K562 (cell line): ENCODE results near the gene CYP2D6. TPM values are rescaled to one million over a fixed set of nuclear protein-coding genes. Genes with fewer than 3 reads are reported as not detected.
"Not testable (repeated sequence)": the region's sequence is repeated elsewhere in the genome, so short reads cannot be mapped to it uniquely, and the experiment has no call there.

Experiments used
- ATAC-seq: fragments of 200-7000 bp; cut with Tn5 transposase; 3 replicates; pipeline ENCODE4 v1.9.1; 2020; ENCODE audit warnings: moderate library complexity
- BruUV-seq: library from RNA; stranded (reverse); fragments of 400-500 nt; replicated peaks from 2 replicates; lab custom pipeline; 2021; lab: Mats Ljungman, UMichigan
- CTCF ChIA-PET: fragments of 300-600 bp; formaldehyde crosslinking; extraction: SDS; loops from one replicate; lab custom pipeline; 2021; ENCODE audit warnings: low intra/inter-chr PET ratio; lab: Yijun Ruan, JAX
- POLR2A ChIA-PET: fragments of 300-600, 350-650 bp; sonication (Branson Sonifier 250); formaldehyde crosslinking; extraction: SDS; loops from one replicate; lab custom pipeline; 2021; ENCODE audit warnings: antibody characterized with exemption, inconsistent platforms; lab: Yijun Ruan, JAX
- DNase-seq, 4 experiments: peaks; one replicate each; pipeline versions ENCODE4 v3.0.0 to v3.0.0-alpha.2; 2011 to 2018; ENCODE audit warnings: low spot score in 3 of 4, mixed read lengths in 3 of 4; ENCODE audit errors: extremely low read depth in 1 of 4
- FAIRE-seq: peaks from 2 replicates; lab custom pipeline; 2011; peaks lifted over from hg19 to GRCh38; lab: Jason Lieb, UNC
- H2AFZ ChIP-seq: 2 replicates; pipeline ENCODE4 v1.6.0; 2011; ENCODE audit warnings: low read depth, low read length, control low read depth, inconsistent platforms
- H3K27ac ChIP-seq: fragments of 200-600 bp; 3 replicates; pipeline ENCODE4 v1.8.0; 2011; ENCODE audit warnings: low read depth, mild to moderate bottlenecking, control low read depth, inconsistent platforms, low read length, moderate library complexity, mixed read lengths; ENCODE audit errors: extremely low read depth
- H3K27me3 ChIP-seq, 2 experiments: fragments of 300-600 bp in 1 of 2; 2 replicates in 1 of 2; 3 replicates in 1 of 2; pipeline versions ENCODE4 v1.6.0 to v1.8.0; 2011; ENCODE audit warnings: inconsistent platforms in 2 of 2, low read length in 2 of 2, mild to moderate bottlenecking in 1 of 2, mixed read lengths in 1 of 2, moderate library complexity in 1 of 2; ENCODE audit not compliant: control insufficient read depth in 2 of 2, insufficient read depth in 2 of 2
- H3K36me3 ChIP-seq: fragments of 300-600 bp; 3 replicates; pipeline ENCODE4 v1.8.0; 2011; ENCODE audit warnings: mild to moderate bottlenecking, low read length, inconsistent platforms; ENCODE audit not compliant: control insufficient read depth, insufficient read depth
- H3K4me1 ChIP-seq, 2 experiments: fragments of 200-600 bp in 1 of 2; replicated peaks in 1 of 2; 2 replicates in 1 of 2; 3 replicates in 1 of 2; pipeline versions ENCODE4 v1.5.1 to v1.8.0; 2011; ENCODE audit warnings: inconsistent platforms in 2 of 2, low read length in 2 of 2, mild to moderate bottlenecking in 1 of 2, mixed read lengths in 1 of 2, moderate library complexity in 1 of 2; ENCODE audit not compliant: control insufficient read depth in 2 of 2, insufficient read depth in 2 of 2
- H3K4me2 ChIP-seq: 2 replicates; pipeline ENCODE4 v1.6.1; 2011; ENCODE audit warnings: low read length, control low read depth, inconsistent platforms, mixed read lengths; ENCODE audit not compliant: insufficient read depth
- H3K4me3 ChIP-seq: fragments of 200-600 bp; sonication (generic), shearing (Covaris generic); 2 replicates; pipeline ENCODE4 v1.5.1; 2016; ENCODE audit warnings: control low read depth, inconsistent platforms
- H3K79me2 ChIP-seq: fragments of 200-600 bp; 3 replicates; pipeline ENCODE4 v1.8.0; 2011; ENCODE audit warnings: low read length, inconsistent platforms; ENCODE audit not compliant: control insufficient read depth, insufficient read depth
- H3K9ac ChIP-seq, 2 experiments: 2 replicates each; pipeline versions ENCODE4 v1.6.0 to v1.6.1; 2011; ENCODE audit warnings: low read depth in 2 of 2, low read length in 2 of 2, control low read depth in 1 of 2, inconsistent platforms in 1 of 2, mild to moderate bottlenecking in 1 of 2, mixed read lengths in 1 of 2; ENCODE audit not compliant: insufficient read depth in 1 of 2
- H3K9me1 ChIP-seq: one replicate; pipeline ENCODE4 v1.6.0; 2011; ENCODE audit warnings: inconsistent platforms, mild to moderate bottlenecking, low read length, moderate library complexity; ENCODE audit not compliant: control insufficient read depth, insufficient read depth
- H3K9me3 ChIP-seq: replicated peaks from 2 replicates; pipeline ENCODE4 v1.5.1; 2011; ENCODE audit warnings: low read depth, low read length, inconsistent platforms; ENCODE audit not compliant: control insufficient read depth, insufficient read depth
- H4K20me1 ChIP-seq: replicated peaks from 2 replicates; pipeline ENCODE4 v1.6.1; 2011; ENCODE audit warnings: low read length, inconsistent platforms, mixed read lengths; ENCODE audit not compliant: control insufficient read depth, insufficient read depth
- KDM5B ChIP-seq: fragments of 200-600 bp; sonication (generic); IDR thresholded peaks from 2 replicates; pipeline ENCODE4 v1.6.1; 2012; ENCODE audit warnings: low read depth, mild to moderate bottlenecking, moderate library complexity, low read length, control low read depth, inconsistent platforms; ENCODE audit not compliant: insufficient replicate concordance
- MAFG ChIP-seq: fragments of 450-650 bp; conservative IDR thresholded peaks from 2 replicates; pipeline ENCODE4 v1.6.1; 2016; ENCODE audit warnings: missing genetic modification characterization, missing compliant biosample characterization
- MAZ ChIP-seq, 2 experiments: fragments of 450-650 bp in 1 of 2; sonication (generic) in 1 of 2; formaldehyde crosslinking; IDR thresholded peaks in 1 of 2; conservative IDR thresholded peaks in 1 of 2; 2 replicates each; pipeline versions ENCODE4 v1.4.0 to v1.5.0; 2020; ENCODE audit warnings: mild to moderate bottlenecking in 1 of 2, missing genetic modification reagents in 1 of 2
- MEIS2 ChIP-seq: fragments of 450-650 bp; IDR thresholded peaks from 2 replicates; pipeline ENCODE4 v1.6.1; 2014; ENCODE audit warnings: mild to moderate bottlenecking; ENCODE audit not compliant: partially characterized antibody
- NFXL1 ChIP-seq: fragments of 450-650 bp; formaldehyde crosslinking; IDR thresholded peaks from 2 replicates; pipeline ENCODE4 v1.4.0; 2021; ENCODE audit warnings: mild to moderate bottlenecking
- TGIF2 ChIP-seq: sonication (generic); formaldehyde crosslinking; IDR thresholded peaks from 2 replicates; pipeline ENCODE4 v1.8.1; 2022; ENCODE audit warnings: mild to moderate bottlenecking, missing genetic modification reagents, moderate library complexity
- ZNF449 ChIP-seq: fragments of 250-450 bp; sonication (Bioruptor Pico); IDR thresholded peaks from 2 replicates; pipeline ENCODE4 v1.8.0; 2022; ENCODE audit warnings: moderate library complexity, mild to moderate bottlenecking, inconsistent platforms
- ZNF695 ChIP-seq: fragments of 450-650 bp; formaldehyde crosslinking; IDR thresholded peaks from 2 replicates; pipeline ENCODE4 v1.4.0; 2020; ENCODE audit warnings: mild to moderate bottlenecking, moderate library complexity
- ZNF696 ChIP-seq: fragments of 250-450 bp; sonication (Bioruptor Pico); conservative IDR thresholded peaks from 2 replicates; pipeline ENCODE4 v1.4.0; 2020; ENCODE audit warnings: mild to moderate bottlenecking, moderate library complexity
- WGBS: fragments of 100-300 bp; shearing (Covaris generic); methylation state at CpG from one replicate; pipeline ENCODE4 v1.1.6; 2016; ENCODE audit warnings: low coverage, mixed read lengths; ENCODE audit not compliant: insufficient coverage; ENCODE audit errors: missing lambda C conversion rate; 5-methylcytosine and 5-hydroxymethylcytosine counted together
- in situ Hi-C: fragments of 300-500 bp; cut with MboI; formaldehyde crosslinking; loops from 4 replicates; pipeline ENCODE4 v1.15.0; 2018; ENCODE audit warnings: inconsistent platforms, mixed read lengths
- intact Hi-C: fragments of 100-400 bp; cut with micrococcal nuclease; formaldehyde crosslinking; loops from 2 replicates; pipeline ENCODE4 v1.14.2; 2022
- polyA plus RNA-seq, 8 experiments: library from polyadenylated mRNA; depleted of rRNA in 4 of 8; stranded (reverse) in 5 of 8; unstranded in 3 of 8; fragments of >200 nt; fragmentation: Nextera tagmentation in 2 of 8; fragmentation: Illumina TruSeq in 1 of 8; extraction: Ambion mirVana in 2 of 8; extraction: Trizol in 1 of 8; gene quantifications; 2 replicates each; pipeline versions ENCODE4 v1.2.1 to v1.2.3, GENCODE V29; 2011 to 2014; ENCODE audit warnings: inconsistent platforms in 1 of 8, missing spikeins in 1 of 8
- total RNA-seq, 7 experiments: library from RNA; depleted of rRNA in 6 of 7; stranded (reverse); fragments of >200 nt in 6 of 7; fragmentation: Illumina TruSeq in 2 of 7; extraction: Trizol in 2 of 7; gene quantifications; 2 replicates each; pipeline versions ENCODE4 v1.2.1 to v1.2.3, GENCODE V29; 2011 to 2021; ENCODE audit warnings: low replicate concordance in 1 of 7

The CYP2D6 gene
- total and polyA plus RNA-seq, 9 of the 15 experiments (the other 6 are each of a cell fraction or from before 2014, with no cell fraction given) = 0.04 to 0.20 (median 0.09) TPM; not detected in 5

- intact Hi-C loops, H3K79me2 ChIP-seq, DNase-seq, BruUV-seq, FAIRE-seq, H3K9ac ChIP-seq, H2AFZ ChIP-seq, H3K9me1 ChIP-seq, in situ Hi-C loops, H3K36me3 ChIP-seq, H3K27ac ChIP-seq, H3K27me3 ChIP-seq, H3K4me2 ChIP-seq, H3K9me3 ChIP-seq, ATAC-seq, CTCF ChIA-PET, H3K4me3 ChIP-seq, H4K20me1 ChIP-seq: not testable (repeated sequence)
- peaks cover 0 to 12% of the 10 kb centered on the region in 2 experiments; a peak in 2 of 5 replicates for H3K4me1 ChIP-seq
- POLR2A ChIA-PET = interaction anchor here (0.7 kb wide), 1 partner anchor 34 kb away, joined by 3 read pairs; no protein-coding TSS in a partner anchor
- WGBS = 27% methylated on average over 6 of the region's 13 CpGs
These were observed 2.6 kb downstream of the CYP2D6 start for GRCh38 chr22:42128007-42128406.

GRCh38 chr22:42127606-42128005, 3.0 kb downstream of the CYP2D6 start:
- Histone ChIP-seq H3K27me3 (no peaks in the 10 kb centered on the region), H3K9ac (no peak overlapping the region), H3K4me1 (peaks cover 0 to 11% of the 10 kb centered on the region in 2 experiments; a peak in 2 of 5 replicates), H3K79me2 (no peaks in the 10 kb centered on the region), H4K20me1 (no peaks in the 10 kb centered on the region)
- 43% methylated on average over 7 of the region's 16 CpGs for WGBS
- TF ChIP-seq ZNF449 (CRISPR knock-in tag) (no peak), NFXL1 (CRISPR knock-in tag) (no peak), MEIS2 (no peak), MAZ (CRISPR knock-in tag; conservative IDR thresholded peaks at IDR 0.05 in 1 of 2, IDR thresholded peaks at IDR 0.05 in 1 of 2) (no peak), MAFG (tag) (no peak), ZNF695 (CRISPR knock-in tag) (no peak), TGIF2 (no peak), KDM5B (no peak), ZNF696 (no peak)
- TF ChIP-seq, all 486 proteins: peak for 0
- Histone ChIP-seq H3K36me3 (no peaks in the 10 kb centered on the region), H3K4me3 (no peak overlapping the region), H3K27ac (no peak overlapping the region), H2AFZ (no peak overlapping the region), H3K9me1 (no peaks in the 10 kb centered on the region), H3K9me3 (no peaks in the 10 kb centered on the region), H3K4me2 (no peak overlapping the region)
- no peak for FAIRE-seq
- POLR2A ChIA-PET = interaction anchor here (0.7 kb wide), 1 partner anchor 34 kb away, joined by 3 read pairs; no protein-coding TSS in a partner anchor
- CTCF ChIA-PET = no interaction called here
- in situ Hi-C loops (no loop called here), intact Hi-C loops (no loop called here)
- DNase-seq = no peak
- no peak for ATAC-seq
- BruUV-seq = no TSS peak
